ENCODE measurements around the gene PPM1H.

Gene PPM1H

DNA sequence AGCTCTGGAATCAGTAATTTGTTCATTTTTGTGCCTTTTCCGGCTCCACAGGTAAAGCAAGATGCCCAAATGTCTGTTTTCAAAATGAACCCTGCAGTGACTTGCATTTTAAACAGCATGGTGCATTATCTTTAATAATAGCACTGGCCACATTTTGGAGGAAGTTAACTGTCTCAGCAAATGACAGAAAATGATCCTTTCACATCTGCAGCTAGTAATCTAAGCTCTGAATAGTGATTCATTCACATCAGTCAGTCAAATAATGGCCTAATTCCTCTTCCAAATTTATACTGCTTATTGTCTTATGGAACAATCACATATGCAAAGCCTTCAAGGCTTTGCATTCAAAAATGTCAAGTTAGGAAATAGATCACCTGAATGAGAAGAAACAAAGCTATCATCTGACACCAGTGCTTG is 75.6 kb downstream of the PPM1H start:
- no peak for DNase-seq (ENCODE audit: low read depth)
- TF ChIP-seq, protein P1, sequence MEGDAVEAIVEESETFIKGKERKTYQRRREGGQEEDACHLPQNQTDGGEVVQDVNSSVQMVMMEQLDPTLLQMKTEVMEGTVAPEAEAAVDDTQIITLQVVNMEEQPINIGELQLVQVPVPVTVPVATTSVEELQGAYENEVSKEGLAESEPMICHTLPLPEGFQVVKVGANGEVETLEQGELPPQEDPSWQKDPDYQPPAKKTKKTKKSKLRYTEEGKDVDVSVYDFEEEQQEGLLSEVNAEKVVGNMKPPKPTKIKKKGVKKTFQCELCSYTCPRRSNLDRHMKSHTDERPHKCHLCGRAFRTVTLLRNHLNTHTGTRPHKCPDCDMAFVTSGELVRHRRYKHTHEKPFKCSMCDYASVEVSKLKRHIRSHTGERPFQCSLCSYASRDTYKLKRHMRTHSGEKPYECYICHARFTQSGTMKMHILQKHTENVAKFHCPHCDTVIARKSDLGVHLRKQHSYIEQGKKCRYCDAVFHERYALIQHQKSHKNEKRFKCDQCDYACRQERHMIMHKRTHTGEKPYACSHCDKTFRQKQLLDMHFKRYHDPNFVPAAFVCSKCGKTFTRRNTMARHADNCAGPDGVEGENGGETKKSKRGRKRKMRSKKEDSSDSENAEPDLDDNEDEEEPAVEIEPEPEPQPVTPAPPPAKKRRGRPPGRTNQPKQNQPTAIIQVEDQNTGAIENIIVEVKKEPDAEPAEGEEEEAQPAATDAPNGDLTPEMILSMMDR (conservative IDR thresholded peaks at IDR 0.05; ENCODE audit: control insufficient read depth, insufficient read depth, low read depth, low read length), result no peak
- no peak overlapping the region for H3K4me3 ChIP-seq (ENCODE audit: control insufficient read depth, low read depth, low read length)

DNA sequence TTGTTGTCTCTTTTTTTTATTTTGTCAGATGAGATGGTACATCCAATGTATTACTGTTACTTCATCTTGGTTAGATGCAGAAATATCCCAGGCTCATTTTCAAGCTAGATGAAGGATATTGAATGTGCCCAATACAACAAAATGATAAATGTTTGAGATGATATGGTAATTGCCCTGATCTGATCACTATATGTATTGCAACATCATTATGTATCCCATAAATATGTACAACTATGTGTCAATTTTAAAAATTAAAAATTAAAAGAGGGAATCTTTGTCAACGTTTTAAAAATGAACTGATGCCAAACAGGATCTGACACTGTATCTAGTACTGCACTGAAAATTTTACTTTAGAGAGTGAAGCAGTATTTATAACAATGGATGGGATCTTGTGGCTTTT is 78.5 kb downstream of the PPM1H start:
- no peak for DNase-seq (ENCODE audit: low read depth)
- no peak overlapping the region for H3K4me3 ChIP-seq (ENCODE audit: control insufficient read depth, low read depth, low read length)
- TF ChIP-seq, protein P1 (conservative IDR thresholded peaks at IDR 0.05; ENCODE audit: control insufficient read depth, insufficient read depth, low read depth, low read length), result no peak

DNA sequence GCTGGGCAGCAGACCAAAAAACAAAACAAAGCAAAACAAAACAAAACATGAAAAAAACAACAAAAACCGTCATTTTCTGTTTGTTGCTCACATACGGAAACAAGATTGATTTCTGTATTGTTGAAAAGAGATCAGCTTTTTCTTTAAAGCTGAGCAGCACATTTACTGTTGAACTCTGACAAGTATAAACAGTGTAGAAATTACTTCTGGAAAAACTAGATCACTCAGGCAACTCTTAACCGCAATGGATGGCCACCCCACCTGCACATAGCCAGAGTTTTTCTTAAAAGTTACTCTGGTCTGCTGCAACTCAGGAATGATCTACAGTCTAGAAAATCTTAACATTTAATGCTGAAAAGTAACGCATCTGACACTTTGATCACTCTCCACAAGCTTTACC is 80.9 kb downstream of the PPM1H start:
- no peak for DNase-seq (ENCODE audit: low read depth)
- TF ChIP-seq, protein P1 (conservative IDR thresholded peaks at IDR 0.05; ENCODE audit: control insufficient read depth, insufficient read depth, low read depth, low read length), result no peak
- no peak overlapping the region for H3K4me3 ChIP-seq (ENCODE audit: control insufficient read depth, low read depth, low read length)

DNA sequence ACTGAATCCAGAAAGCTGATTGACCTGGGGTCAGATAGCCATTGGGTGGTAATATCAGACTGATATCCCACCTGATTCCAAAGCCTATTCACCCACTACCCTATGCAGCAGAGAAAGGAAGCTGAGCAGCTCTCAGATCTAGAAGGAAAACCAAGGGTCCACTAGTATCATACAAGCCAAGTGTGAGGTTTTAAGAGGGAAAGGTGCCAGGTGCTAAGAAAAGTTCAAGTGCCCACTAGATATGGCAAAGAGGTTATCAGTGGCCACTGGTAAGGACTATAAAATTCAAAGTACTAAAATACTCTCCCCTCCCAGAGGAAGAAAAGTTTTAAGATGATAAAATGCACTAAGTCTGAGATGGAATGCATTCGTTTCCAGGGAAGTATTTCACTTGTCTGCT is 85.6 kb downstream of the PPM1H start:
- DNase-seq (ENCODE audit: low read depth), result no peak
- H3K4me3 ChIP-seq (ENCODE audit: control insufficient read depth, low read depth, low read length), result no peak overlapping the region
- TF ChIP-seq, protein P1 (conservative IDR thresholded peaks at IDR 0.05; ENCODE audit: control insufficient read depth, insufficient read depth, low read depth, low read length), result no peak

DNA sequence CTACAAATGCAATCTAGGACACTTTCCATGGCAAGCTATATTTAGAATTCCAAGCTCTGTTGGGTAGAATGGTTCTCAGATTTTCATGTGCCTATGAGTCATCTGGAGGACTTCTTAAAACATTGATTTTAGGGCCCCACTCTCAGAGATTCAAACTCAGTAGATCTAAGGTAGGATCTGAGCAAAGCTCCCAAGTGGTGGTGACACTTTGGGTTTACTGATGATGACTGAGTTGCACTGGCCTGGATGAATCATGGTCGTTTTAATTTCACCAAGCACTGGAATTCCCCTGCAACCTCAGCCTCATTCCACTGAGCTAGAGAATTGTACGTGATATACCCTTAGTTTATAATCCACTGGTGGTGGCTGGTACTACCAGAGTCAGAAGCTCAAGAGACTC is 86.5 kb downstream of the PPM1H start:
- H3K4me3 ChIP-seq (ENCODE audit: control insufficient read depth, low read depth, low read length), result no peak overlapping the region
- peak; percentile 35 for DNase-seq (ENCODE audit: low read depth)
- TF ChIP-seq, protein P1 (conservative IDR thresholded peaks at IDR 0.05; ENCODE audit: control insufficient read depth, insufficient read depth, low read depth, low read length), result no peak

DNA sequence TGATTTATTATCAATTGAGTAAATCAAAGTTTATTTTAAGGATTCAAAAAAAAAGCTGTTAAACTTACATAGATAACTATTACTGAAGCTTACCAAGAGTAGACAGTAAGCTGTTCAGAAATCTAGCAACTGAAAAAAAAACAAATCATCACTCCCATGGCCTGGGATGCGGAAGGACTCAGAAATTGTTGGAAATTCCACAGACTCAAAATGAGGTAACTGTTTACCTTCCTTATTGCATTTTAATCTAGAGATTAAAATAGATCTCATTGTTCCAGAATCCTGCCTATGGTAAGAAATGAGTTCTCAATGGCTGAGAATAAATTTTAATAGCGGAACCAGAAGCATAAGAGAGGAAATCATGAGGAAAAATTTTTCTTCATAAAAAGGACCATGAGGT is 87.2 kb downstream of the PPM1H start:
- H3K4me3 ChIP-seq (ENCODE audit: control insufficient read depth, low read depth, low read length), result no peak overlapping the region
- TF ChIP-seq, protein P1 (conservative IDR thresholded peaks at IDR 0.05; ENCODE audit: control insufficient read depth, insufficient read depth, low read depth, low read length), result no peak
- no peak for DNase-seq (ENCODE audit: low read depth)

DNA sequence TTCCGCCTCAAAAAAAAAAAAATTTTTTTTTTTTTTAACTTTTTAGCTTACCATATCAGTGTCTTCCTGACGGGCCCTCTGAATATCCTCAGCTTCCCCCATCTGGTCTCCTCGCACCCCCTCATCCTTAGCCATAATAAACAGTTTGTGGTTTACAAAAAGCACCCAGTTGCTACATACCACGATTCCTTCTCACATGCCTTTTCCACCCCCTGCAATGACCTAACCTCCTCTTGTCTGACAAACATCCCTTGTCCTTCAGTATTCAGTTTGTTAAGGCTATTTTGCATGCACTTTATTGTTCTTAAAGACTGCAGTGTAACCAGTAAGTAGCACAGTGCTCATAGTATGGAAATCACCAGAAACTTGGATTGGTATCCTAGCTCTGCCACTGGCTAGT is 88.5 kb downstream of the PPM1H start:
- H3K4me3 ChIP-seq (ENCODE audit: control insufficient read depth, low read depth, low read length), result no peak overlapping the region
- no peak for DNase-seq (ENCODE audit: low read depth)
- TF ChIP-seq, protein P1 (conservative IDR thresholded peaks at IDR 0.05; ENCODE audit: control insufficient read depth, insufficient read depth, low read depth, low read length), result no peak
